KMS-11 (cell line): Measurements from ENCODE around the gene EPS15.

ENCODE experiments used
- H2AFZ ChIP-seq: fragments of 200-600 bp; sonication (generic); 2 replicates; pipeline ENCODE4 v1.6.1; 2016; ENCODE audit warnings: antibody characterized with exemption, mixed run types, low read depth
- H3K27ac ChIP-seq: fragments of 200-600 bp; sonication (generic); 2 replicates; pipeline ENCODE4 v1.6.1; 2016; ENCODE audit warnings: mild to moderate bottlenecking, mixed run types
- H3K27me3 ChIP-seq: fragments of 200-600 bp; sonication (generic); 2 replicates; pipeline ENCODE4 v1.6.1; 2017; ENCODE audit warnings: mild to moderate bottlenecking, low read depth, mixed run types, moderate library complexity; ENCODE audit not compliant: insufficient read depth
- H3K36me3 ChIP-seq: fragments of 200-600 bp; sonication (generic); 2 replicates; pipeline ENCODE4 v1.6.1; 2017; ENCODE audit warnings: mild to moderate bottlenecking, mixed run types; ENCODE audit not compliant: insufficient read depth
- H3K4me1 ChIP-seq: fragments of 200-600 bp; sonication (generic); 2 replicates; pipeline ENCODE4 v1.6.1; 2016; ENCODE audit warnings: mild to moderate bottlenecking, low read depth, mixed run types; ENCODE audit not compliant: poor library complexity, severe bottlenecking
- H3K4me2 ChIP-seq: fragments of 200-600 bp; sonication (generic); 2 replicates; pipeline ENCODE4 v1.7.0; 2016; ENCODE audit warnings: mild to moderate bottlenecking, mixed run types
- H3K4me3 ChIP-seq: fragments of 200-600 bp; sonication (generic); IDR thresholded peaks from 2 replicates; pipeline ENCODE4 v1.6.1; 2017; ENCODE audit warnings: low read depth, low read length, mixed read lengths; ENCODE audit not compliant: insufficient read depth
- H3K79me2 ChIP-seq: fragments of 200-600 bp; sonication (generic); 2 replicates; pipeline ENCODE4 v1.6.1; 2016; ENCODE audit warnings: low read depth, mixed run types; ENCODE audit not compliant: insufficient read depth
- H3K9ac ChIP-seq: fragments of 200-600 bp; sonication (generic); 2 replicates; pipeline ENCODE4 v1.6.1; 2016; ENCODE audit warnings: mild to moderate bottlenecking, mixed run types
- H4K20me1 ChIP-seq: fragments of 200-600 bp; sonication (generic); 2 replicates; pipeline ENCODE4 v1.6.1; 2016; ENCODE audit warnings: mild to moderate bottlenecking, mixed run types; ENCODE audit not compliant: insufficient read depth
- TF ChIP-seq, protein P1 (sequence below): fragments of 200-600 bp; sonication (generic); conservative IDR thresholded peaks from 2 replicates; pipeline ENCODE4 v1.6.1; 2017; ENCODE audit warnings: low read depth, mild to moderate bottlenecking, antibody characterized with exemption, low read length, moderate library complexity, mixed read lengths

EPS15 gene

DNA sequence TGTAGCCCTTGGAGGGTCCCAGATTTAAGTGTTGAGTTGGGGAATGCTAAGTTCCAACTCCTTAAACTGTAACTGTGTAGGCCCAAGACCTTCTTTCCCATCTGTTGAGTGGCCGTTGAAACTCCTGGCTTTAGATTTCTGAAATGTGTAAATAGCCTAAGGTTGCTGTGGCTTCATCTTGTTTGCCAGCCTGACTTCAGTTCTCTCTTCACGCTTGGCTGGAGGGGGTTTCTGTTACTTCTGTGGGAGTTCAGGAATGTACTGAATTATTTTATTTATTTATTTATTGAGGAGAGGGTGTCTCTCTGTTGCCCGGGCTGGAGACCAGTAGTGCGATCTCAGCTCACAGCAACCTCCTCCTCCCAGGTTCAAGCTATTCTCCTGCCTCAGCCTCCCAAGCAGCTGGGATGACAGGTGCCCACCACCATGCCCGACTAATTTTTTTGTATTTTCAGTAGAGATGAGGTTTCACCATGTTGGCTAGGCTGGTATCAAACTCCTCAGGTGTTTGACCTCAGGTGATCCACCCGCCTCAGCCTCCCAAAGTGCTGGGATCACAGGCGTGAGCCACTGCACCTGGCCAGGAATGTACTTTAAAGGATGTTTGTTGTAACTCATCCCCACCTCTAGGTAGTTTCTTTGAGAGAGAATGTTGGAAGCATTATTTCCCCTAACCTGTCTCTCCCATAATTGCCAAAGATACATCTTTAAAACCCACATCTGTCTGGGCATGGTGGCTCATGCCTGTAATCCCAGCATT, 194.6 kb downstream of the EPS15 start:
- no peaks in the 10 kb centered on the region for H3K79me2 ChIP-seq
- H2AFZ ChIP-seq, result no peak overlapping the region
- H4K20me1 ChIP-seq, result no peaks in the 10 kb centered on the region
- no peak overlapping the region for H3K4me2 ChIP-seq
- TF ChIP-seq, protein P1, sequence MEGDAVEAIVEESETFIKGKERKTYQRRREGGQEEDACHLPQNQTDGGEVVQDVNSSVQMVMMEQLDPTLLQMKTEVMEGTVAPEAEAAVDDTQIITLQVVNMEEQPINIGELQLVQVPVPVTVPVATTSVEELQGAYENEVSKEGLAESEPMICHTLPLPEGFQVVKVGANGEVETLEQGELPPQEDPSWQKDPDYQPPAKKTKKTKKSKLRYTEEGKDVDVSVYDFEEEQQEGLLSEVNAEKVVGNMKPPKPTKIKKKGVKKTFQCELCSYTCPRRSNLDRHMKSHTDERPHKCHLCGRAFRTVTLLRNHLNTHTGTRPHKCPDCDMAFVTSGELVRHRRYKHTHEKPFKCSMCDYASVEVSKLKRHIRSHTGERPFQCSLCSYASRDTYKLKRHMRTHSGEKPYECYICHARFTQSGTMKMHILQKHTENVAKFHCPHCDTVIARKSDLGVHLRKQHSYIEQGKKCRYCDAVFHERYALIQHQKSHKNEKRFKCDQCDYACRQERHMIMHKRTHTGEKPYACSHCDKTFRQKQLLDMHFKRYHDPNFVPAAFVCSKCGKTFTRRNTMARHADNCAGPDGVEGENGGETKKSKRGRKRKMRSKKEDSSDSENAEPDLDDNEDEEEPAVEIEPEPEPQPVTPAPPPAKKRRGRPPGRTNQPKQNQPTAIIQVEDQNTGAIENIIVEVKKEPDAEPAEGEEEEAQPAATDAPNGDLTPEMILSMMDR, result no peak
- no peak overlapping the region for H3K4me3 ChIP-seq
- H3K9ac ChIP-seq, result no peak overlapping the region
- no peaks in the 10 kb centered on the region for H3K27me3 ChIP-seq
- H3K4me1 ChIP-seq, result no peaks in the 10 kb centered on the region
- H3K27ac ChIP-seq, result no peak overlapping the region
- no peaks in the 10 kb centered on the region for H3K36me3 ChIP-seq

DNA sequence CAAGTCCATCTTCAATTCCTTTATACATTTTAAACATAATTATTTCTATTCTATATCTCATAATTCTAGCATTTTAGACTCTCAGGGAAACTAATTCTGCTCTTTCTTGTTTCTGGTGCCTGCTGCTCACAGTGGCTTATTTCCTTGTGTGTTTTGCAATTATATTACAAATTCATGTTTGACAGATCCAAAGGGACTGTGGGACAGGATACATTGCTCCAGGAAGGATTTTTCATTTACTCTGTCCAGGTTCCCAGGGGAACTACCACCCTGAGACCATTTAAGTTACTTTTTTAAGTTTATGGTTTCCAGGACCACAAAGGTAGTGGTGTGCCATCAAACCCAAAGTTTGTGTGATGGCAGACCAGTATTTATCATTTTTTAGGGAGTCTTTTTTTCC, 195.3 kb downstream of the EPS15 start:
- H3K79me2 ChIP-seq, result no peaks in the 10 kb centered on the region
- no peak overlapping the region for H3K27ac ChIP-seq
- TF ChIP-seq, protein P1, result no peak
- H3K9ac ChIP-seq, result no peak overlapping the region
- H3K4me3 ChIP-seq, result no peak overlapping the region
- H4K20me1 ChIP-seq, result no peaks in the 10 kb centered on the region
- no peak overlapping the region for H2AFZ ChIP-seq
- no peak overlapping the region for H3K4me2 ChIP-seq
- no peaks in the 10 kb centered on the region for H3K27me3 ChIP-seq
- no peaks in the 10 kb centered on the region for H3K4me1 ChIP-seq
- H3K36me3 ChIP-seq, result no peaks in the 10 kb centered on the region

DNA sequence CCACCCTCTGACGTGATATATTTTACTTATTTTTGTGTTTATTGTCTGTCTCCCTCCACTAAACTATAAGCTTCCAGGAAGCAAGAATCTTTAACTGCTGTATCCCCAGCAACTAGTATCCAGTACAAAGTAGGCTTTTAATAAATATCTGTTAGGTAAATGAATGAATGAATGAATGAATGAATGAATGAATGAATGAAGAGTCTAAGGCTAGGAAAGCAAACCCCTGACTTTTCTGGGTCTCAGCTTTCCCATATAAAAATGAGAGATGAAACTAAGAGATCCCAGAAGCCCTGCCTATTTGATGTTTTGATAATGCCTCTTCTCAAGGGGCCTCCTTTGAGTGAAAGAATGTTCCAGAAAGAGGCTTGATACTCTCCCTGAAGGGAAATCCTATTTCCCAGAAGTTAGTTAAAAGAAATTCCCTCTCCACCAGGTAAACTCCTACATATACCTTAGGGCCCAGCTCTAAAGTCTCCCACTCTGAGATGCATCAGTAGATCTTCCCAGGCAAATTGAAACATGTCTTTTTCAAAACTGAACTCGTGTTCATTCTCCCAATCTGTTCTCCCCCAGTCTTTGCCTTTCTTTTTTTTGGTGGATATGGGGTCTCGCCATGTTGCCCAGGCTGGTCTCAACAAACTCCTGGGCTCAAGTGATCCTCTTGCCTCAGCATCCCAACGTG, 196.5 kb downstream of the EPS15 start:
- Histone ChIP-seq H3K27me3 (no peaks in the 10 kb centered on the region), H3K9ac (no peak overlapping the region), H3K4me1 (no peaks in the 10 kb centered on the region), H3K27ac (no peak overlapping the region), H3K4me3 (no peak overlapping the region), H2AFZ (no peak overlapping the region), H3K79me2 (no peaks in the 10 kb centered on the region), H3K36me3 (no peaks in the 10 kb centered on the region), H4K20me1 (no peaks in the 10 kb centered on the region), H3K4me2 (no peak overlapping the region)
- TF ChIP-seq, protein P1, result no peak

DNA sequence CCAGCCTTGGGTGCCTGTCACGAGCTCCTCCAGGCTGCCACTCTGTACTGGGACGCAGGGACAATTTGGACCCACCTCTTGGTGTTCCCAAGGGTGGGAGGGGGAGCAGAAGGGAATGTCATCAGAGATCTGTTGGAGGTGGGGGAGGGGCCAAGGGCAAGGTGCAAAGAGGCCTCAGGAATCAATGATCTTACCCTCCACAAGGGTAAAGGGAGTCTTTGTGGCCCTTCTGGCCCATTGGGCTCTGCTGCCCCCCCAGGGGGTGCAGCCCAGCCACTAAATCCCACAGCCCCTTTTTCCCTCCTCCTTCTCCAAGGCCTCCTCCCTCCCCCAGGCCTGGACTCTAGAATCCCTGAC, 197.2 kb downstream of the EPS15 start:
- no peaks in the 10 kb centered on the region for H3K79me2 ChIP-seq
- no peaks in the 10 kb centered on the region for H3K36me3 ChIP-seq
- H2AFZ ChIP-seq, result no peak overlapping the region
- no peak overlapping the region for H3K9ac ChIP-seq
- no peaks in the 10 kb centered on the region for H3K27me3 ChIP-seq
- no peaks in the 10 kb centered on the region for H3K4me1 ChIP-seq
- H3K27ac ChIP-seq, result no peak overlapping the region
- no peaks in the 10 kb centered on the region for H4K20me1 ChIP-seq
- TF ChIP-seq, protein P1, result no peak
- no peak overlapping the region for H3K4me2 ChIP-seq
- H3K4me3 ChIP-seq, result no peak overlapping the region
